Measurements from ENCODE around the gene S100A16. TPM values are rescaled to one million over a fixed set of nuclear protein-coding genes. Genes with fewer than 3 reads are reported as not detected.

Gene S100A16
- total RNA-seq, 4 donors from 2014 or later: 46.2 to 84.5 (median 66.6) TPM

DNA sequence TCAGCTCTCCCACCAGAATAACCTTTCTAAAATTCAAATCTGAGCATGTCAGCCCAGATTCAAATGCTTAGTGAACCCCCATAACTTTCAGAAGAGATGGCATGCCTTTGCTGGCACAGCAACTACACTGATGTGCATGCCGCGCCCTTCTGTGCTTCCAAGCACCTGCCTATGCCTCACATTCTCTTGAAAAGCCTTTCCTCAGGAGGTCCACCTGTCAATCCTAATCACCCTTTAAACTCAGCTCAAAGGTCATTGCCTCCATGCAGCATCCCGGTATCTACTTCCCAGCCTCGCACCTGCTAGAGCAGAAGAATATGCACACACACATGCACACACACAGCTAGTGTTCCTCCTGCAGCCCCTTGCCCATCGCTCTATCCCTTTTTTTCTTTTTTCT is 42.1 kb downstream of the S100A16 start:
- TF ChIP-seq, protein P1, sequence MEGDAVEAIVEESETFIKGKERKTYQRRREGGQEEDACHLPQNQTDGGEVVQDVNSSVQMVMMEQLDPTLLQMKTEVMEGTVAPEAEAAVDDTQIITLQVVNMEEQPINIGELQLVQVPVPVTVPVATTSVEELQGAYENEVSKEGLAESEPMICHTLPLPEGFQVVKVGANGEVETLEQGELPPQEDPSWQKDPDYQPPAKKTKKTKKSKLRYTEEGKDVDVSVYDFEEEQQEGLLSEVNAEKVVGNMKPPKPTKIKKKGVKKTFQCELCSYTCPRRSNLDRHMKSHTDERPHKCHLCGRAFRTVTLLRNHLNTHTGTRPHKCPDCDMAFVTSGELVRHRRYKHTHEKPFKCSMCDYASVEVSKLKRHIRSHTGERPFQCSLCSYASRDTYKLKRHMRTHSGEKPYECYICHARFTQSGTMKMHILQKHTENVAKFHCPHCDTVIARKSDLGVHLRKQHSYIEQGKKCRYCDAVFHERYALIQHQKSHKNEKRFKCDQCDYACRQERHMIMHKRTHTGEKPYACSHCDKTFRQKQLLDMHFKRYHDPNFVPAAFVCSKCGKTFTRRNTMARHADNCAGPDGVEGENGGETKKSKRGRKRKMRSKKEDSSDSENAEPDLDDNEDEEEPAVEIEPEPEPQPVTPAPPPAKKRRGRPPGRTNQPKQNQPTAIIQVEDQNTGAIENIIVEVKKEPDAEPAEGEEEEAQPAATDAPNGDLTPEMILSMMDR (IDR thresholded peaks at IDR 0.05; ENCODE audit: low read depth): no peak

DNA sequence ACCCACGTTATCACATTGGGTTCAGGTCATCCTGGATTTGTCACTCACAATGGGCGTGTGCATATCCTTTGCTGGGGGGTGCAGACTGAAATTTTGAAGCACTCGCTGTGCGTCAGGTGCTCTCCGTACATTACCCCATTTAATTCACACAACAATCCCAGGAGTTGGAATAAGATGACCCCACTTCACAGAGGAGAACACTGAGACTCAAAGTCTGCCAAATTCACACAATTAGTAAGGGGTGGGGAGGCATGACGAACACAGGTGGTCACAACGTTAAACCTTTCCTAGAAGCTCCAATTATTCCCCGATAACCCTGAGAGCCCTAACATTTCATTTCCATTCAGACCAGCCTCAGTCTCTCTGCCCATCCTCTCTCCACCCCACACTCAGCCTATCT is 43.5 kb downstream of the S100A16 start:
- TF ChIP-seq, protein P1 (IDR thresholded peaks at IDR 0.05; ENCODE audit: low read depth): no peak

DNA sequence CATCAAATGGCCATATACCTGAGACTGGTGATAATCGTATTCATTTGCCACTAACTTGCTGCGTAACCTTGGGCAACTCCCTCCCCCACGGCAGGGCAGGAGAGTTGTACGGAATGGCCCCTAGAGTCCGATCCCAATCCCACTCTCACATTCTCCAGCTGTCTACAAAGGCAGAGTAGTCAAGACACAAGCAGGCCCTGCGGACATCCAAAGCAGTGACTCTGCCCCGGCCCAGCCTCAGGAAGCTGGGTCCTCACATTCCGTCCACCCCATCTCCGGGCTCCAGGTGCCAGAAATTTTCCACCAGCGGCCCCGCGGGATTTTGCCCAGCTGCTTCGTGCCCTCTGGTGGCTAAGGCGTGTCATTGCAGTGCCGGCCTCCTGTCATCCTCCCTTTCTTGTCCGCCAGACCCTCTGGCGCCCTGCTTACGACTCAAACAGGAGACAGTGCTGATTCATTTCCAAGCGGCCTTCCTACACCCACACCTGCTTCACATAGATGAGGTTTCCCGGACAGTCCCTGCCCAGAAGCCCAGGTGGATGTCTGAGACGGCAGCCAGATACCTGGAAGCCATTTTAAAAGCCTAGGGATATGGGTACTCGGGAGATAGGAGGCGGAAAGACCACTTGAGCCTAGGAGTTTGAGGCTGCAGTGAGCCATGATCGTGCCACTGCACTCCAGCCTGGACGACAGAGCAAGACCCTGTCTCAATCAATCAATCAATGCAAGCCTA is 44.4 kb downstream of the S100A16 start:
- TF ChIP-seq, protein P1 (IDR thresholded peaks at IDR 0.05; ENCODE audit: low read depth): no peak

DNA sequence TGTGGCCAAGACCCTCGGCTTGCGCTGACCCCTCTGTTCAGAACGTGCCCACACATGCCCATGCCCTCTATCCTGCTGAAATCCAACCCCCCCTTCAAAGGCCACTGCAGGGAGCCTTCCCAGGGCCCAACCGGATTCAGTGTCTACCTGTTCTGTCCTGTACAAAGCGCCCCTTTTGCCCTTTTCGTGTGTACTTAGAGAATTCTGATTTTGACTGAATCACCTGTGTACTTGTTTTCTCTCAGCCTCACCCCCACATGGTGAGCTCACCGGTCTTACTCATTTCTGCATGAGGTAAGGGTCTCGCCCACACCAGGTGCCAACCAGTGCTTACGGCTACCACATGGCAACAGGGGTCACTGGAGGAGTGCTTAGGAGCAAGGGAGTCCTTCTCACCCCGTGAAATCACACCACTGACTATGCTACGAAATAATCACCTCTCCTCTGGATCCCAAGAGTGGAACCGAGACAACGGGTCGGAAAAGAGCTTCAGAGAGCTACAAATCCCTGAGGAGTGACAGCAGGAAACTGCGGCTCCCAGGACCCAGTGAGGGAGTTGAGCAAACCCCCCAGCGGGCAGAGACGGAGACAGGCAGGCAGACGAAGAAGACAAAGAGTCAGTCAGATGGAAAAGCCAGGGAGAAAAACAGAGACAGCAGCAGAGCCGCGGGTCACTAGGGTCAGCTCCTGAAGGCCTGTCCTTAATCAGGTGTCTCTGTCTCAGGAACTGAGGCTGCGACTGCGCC is 45.1 kb downstream of the S100A16 start:
- TF ChIP-seq, protein P1 (IDR thresholded peaks at IDR 0.05; ENCODE audit: low read depth): no peak

DNA sequence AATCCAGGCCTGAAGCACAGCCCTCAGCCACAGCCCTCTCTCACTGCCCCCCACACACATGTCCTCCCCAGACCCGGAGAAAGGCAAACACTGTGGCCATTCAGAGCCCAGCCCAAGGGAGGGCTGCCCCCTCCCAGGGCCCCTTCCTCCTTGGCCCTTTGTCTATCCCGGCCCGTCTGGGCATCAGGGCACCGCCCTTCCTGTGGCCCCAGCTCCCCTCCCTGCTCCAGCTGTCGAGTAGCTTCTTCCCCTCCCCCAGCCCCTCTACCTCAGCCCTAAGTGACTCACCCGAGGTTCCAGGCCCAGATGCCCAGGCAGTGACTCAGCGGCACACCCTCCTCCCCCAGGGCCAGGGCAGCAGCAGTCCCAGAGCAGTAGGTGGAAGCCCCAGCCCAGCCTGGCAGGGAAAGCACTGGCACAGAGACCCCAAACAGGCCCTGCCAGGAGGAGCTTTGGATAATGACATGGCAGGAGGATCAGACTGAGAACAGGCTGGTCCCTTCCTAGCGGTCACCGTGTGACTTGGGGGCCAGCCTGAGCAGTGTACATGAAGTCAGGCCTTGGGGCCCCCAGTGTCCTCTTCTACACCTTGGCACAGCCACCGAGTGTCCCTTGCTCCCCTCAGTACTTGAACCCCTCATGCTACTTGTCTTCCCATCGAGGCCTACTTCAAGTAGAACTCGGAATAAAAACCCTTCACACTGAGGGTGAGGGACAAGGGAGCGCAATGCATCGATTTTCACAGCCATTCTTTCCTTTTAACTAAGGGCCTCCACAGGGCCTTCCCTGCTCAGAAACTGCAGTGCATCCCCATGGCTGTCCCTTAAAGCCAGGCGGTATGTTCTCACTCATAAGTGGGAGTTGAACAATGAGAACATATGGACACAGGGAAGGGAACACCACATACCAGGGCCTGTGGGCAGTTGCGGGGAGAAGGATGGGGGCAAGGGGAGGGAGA is 46.2 kb downstream of the S100A16 start:
- TF ChIP-seq, protein P1 (IDR thresholded peaks at IDR 0.05; ENCODE audit: low read depth): no peak

DNA sequence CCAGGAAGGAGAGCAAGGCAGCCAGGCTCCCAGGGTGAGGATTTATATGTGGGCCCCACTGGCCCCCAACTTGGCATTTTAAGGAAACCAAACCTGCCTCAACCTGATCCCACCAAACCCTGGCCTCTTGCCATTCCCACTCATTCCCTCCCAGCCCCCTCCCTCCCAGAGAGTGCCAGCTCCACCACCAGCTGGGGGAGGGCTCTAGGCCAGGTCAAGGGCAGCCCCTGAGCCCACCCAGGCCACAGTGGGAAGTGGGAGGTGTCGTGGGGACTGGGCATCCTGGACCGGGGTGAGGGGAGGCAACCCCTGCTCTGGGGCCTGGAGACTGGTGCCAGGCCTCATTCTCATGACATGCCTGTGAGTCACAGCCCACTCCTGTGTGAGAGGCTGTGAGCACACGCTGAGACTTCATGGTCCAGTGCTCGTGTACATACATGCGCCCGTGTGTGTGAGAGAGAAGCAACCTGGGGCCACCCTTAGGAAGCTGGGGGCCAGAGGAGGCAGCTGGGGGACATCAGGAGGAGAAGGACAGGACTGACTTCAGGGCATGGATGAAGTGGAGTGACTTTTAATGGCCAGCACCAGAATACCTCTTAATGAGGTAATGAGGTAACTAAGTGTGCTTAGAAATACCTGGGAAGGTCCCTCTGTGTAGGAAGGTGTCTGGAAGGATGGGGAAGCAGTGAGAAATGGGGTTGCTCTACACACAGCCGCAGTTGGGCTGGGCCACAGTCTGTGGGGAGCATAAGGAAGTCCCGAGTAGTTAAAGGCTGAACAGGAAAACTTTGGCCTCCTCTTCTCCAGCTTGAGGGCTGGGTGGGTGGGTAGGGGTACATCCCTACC is 47.2 kb downstream of the S100A16 start, which contains the start of gene S100A2:
S100A2 (minus strand) TSS at position 316 of the 846 bp plus-strand sequence. CDS start 1,967 bp downstream, outside the sequence.
- TF ChIP-seq, protein P1 (IDR thresholded peaks at IDR 0.05; ENCODE audit: low read depth): no peak
